Skeletal muscle cell (primary cell): ENCODE results near the gene DGKB.

ENCODE experiments used
- DNase-seq: peaks from one replicate; pipeline ENCODE4 v3.0.0-alpha.2; 2010; ENCODE audit warnings: low read depth
- H3K4me3 ChIP-seq: 2 replicates; pipeline ENCODE4 v1.5.1; 2011; ENCODE audit warnings: low read depth, mild to moderate bottlenecking, control low read depth, low read length, moderate library complexity

DGKB gene

GRCh38 chr7:14218338-14218737 is 684.2 kb downstream of the DGKB start:
- H3K4me3 ChIP-seq = no peak overlapping the region
- no peak for DNase-seq

GRCh38 chr7:14209896-14210484 is 692.6 kb downstream of the DGKB start:
- no peak overlapping the region for H3K4me3 ChIP-seq
- no peak for DNase-seq

DNA sequence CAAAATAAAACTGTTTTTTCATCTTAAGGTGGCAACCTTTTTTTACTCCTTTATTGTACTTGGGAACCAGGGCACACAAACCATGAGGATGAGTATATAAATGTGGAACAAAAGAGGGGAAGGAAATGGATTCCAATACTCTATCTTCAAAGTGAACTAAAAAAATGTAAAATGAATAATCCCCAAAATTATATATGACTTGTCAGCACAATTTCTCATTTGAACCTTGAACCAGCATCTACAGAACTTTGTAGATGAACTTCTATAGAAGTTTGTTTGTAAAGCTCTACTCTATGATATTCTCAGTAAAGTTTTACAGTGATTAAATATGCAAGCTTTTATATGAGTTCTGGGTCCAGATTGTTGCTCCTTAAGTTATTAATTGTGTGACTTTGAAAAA is 694.8 kb downstream of the DGKB start:
- no peak overlapping the region for H3K4me3 ChIP-seq
- DNase-seq = no peak

- no peak for DNase-seq
- no peak overlapping the region for H3K4me3 ChIP-seq
Observed at GRCh38 chr7:14207138-14207537, 695.4 kb downstream of the DGKB start.

DNA sequence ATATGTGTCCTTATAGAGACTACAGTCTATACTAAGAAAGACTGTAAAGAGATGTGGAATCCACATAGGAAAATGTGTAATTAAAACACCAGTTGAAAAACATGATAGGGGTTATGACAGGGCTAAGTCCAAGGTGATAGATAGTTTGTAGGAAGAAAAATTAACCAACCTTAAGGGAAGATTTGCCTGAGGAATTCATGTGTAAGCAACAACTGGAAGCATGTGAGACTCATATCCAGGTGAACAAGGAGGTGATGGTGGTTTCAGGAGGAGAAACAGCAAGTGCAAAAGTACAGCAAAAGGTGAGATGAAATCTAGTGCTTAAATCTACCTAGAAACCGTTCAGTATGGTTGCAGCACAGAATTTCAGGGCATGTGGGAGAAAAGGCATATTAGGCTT is 696.4 kb downstream of the DGKB start:
- DNase-seq = no peak
- H3K4me3 ChIP-seq = no peak overlapping the region

DNA sequence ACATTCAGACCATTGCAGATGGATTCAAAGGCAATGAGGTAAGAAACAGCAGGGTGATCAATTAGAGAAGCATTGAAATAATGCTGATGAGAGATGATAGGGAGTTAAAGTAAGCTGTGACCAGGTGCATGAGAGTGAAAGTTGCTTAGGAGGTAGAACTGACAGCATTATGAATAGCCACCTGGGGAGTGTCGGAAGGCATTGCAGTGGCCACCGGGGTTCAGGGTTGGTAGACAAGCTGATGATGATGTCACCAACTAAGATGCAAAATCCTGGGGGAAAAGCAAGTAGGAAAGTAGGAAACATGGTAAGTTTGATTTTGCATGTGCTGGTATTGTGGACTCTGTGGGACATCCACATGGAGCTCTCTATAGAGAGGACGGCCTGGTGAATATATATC is 701.2 kb downstream of the DGKB start:
- no peak overlapping the region for H3K4me3 ChIP-seq
- no peak for DNase-seq

GRCh38 chr7:14199336-14199735 is 703.2 kb downstream of the DGKB start:
- no peak overlapping the region for H3K4me3 ChIP-seq
- DNase-seq = no peak

DNA sequence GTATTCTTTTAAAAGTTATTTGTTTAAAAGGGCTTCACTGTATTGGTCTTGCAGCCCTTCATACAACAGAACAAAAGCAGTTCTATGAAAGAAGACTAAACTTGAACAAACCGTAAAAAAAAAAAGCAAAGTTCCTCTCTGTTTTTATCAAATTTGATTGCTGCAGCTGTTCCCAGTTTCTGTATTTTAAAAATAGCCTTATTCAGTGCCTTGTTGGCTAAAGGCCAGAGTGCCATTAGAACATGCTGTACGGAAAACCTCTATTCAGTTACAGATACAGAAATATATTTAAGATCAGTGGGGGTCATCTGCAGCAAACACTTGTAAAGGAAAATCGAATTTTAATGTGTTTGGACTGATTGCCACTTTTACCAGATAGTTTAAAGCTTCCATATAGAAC is 705.3 kb downstream of the DGKB start:
- DNase-seq = peak; percentile 65
- H3K4me3 ChIP-seq = no peak overlapping the region

DNA sequence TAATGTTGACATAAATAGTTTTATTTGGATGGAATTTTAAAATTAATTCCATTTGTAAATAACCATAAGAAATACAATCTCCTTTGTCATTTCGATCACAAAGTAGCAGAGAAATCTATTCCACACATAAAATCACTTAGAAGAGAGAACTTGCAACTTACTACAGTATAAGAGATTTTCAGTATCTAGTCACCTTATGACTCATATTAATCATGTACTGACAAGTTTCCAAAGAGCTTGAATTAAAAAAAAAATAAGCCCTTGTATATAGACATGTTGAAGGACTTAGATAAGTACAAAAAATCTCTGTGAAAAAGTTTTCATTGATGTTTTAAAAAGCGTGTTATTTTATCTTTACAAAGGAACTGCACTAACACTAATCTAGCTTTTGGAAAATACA is 706.0 kb downstream of the DGKB start:
- no peak overlapping the region for H3K4me3 ChIP-seq
- no peak for DNase-seq

DNA sequence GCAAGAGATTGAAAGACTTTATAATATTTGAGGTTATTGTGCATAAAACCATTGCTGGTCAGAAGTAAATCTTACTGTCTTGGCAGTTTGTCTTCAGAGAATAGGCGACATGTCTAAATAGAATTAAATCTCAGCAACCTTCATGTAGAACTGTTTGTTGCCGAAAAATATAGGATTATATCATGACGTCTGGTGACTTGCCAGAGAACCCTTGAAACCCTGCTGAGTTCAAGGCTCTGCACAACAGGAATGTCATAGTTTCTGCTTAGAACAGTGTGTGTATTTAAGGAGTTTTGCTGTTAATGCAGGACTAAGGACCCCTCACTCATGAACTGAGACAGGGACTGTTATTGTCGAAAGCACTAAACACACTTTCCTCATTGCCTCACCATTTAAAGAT is 706.7 kb downstream of the DGKB start:
- H3K4me3 ChIP-seq = no peak overlapping the region
- no peak for DNase-seq

DNA sequence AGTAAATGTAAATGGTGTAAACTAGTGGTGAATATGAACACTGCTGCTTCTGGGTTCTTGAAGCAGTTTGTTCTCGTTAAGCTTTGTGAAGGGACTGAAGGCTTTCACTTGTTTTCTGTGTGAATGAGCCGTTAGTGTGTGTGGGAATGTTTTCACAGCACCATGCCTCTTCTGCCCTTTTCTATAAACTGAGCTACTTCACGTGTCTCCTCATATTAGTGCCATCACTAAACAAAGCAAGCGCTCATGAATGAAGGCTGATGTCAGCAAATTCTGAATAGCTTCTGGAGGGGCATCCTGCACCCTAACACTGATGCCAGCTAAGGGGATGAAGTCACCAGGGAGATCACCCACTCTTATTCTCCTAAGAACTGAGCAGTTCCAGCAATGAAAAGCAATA is 707.5 kb downstream of the DGKB start:
- H3K4me3 ChIP-seq = no peak overlapping the region
- DNase-seq = no peak

- DNase-seq = peak; percentile 50
- H3K4me3 ChIP-seq = no peak overlapping the region
Observed at GRCh38 chr7:14191686-14192098, 710.9 kb downstream of the DGKB start.

DNA sequence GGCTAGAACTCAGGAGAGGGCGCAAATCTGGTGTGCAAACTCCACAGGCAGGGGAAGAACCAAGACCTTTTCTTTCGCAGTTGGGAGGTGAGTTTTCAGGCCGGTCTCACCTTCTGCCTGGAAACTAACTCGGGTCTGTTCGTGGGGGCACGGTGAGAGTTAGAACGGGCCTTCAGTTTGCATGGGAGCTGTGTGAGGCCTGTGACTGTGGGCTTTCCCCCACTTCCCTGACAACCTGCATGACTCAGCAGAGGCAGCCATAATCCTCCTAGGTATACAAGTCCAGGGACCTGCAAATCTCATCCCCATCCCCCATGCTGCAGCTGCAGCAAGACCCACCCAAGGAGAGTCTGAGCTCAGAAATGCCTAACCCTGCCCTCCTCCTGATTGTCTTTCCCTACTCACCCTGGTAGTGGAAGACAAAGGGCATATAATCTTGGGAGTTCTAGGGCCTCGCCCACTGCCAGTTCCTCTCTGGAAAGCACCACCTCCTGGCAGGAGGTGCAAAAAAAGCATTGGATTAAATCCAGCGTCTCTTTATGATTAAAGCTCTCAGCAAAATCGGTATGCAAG is 718.2 kb downstream of the DGKB start:
- DNase-seq = no peak
- no peak overlapping the region for H3K4me3 ChIP-seq

DNA sequence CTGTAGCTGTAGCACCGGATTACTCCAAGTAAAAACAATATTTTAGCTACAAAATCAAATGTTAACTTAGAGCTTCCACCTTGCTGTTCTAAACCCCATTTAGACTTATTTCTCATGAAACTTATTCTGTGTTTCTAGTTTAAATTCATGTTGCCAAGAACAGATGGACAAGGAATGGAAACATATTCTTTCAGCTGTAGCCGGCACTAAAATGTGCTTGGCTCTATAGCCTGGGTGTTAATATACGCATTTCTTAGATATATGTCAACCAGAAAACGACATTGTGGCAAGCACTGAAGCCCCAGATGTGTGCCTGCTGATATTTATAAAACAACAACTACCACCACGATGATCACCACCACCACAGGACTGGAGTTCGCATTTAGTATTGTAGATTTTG is 722.8 kb downstream of the DGKB start:
- no peak for DNase-seq
- H3K4me3 ChIP-seq = no peak overlapping the region

- no peak overlapping the region for H3K4me3 ChIP-seq
- no peak for DNase-seq
Observed at GRCh38 chr7:14177876-14178275, 724.7 kb downstream of the DGKB start.

DNA sequence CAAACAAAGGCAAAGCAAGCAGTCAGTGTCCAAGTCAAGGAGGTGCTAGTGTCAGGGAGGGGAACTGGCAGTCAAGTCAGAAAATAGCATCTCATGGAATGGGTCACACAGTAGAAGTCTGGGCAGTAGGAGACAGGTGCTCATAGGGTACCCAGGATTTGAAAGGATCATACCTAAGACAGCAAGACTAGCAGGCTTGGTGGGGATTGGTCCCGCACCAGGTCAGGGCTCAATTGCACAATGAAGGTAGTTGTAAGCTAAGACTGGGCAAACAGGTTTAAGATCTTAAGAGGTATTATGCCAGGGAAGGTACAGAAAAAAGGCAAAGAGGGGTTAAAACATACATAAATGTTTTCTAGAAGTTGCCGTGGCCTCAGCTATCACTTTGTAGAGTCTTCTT is 731.7 kb downstream of the DGKB start:
- H3K4me3 ChIP-seq = no peak overlapping the region
- DNase-seq = no peak

GRCh38 chr7:14158111-14158510 is 744.4 kb downstream of the DGKB start:
- no peak for DNase-seq
- H3K4me3 ChIP-seq = no peak overlapping the region

- no peak for DNase-seq
- H3K4me3 ChIP-seq = no peak overlapping the region
Observed at GRCh38 chr7:14156436-14156835, 746.1 kb downstream of the DGKB start.

DNA sequence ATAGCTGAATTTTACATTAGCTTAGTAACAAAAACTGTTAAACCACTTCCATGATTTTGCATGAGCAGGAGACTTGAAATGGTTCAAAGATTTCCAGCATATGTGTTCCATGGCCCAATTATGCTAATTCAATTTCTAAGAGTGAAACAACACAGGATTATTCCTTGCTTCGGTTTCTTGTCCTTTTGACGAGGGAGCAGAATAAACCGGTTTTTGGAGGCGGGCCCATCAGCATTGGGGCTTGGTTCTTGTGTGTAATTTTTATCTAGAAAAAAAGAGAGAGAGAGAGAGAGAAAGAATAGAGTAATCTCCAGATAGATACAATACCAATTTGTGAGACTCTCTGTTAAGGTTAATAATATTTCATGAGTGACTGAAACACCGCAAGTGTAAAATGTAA is 753.6 kb downstream of the DGKB start:
- DNase-seq = no peak

GRCh38 chr7:14147532-14147931 is 755.0 kb downstream of the DGKB start:
- no peak for DNase-seq
- H3K4me3 ChIP-seq = no peak overlapping the region

More for the DNA sequence above, 753.6 kb downstream of the DGKB start:
- H3K4me3 ChIP-seq = no peak overlapping the region

DNA sequence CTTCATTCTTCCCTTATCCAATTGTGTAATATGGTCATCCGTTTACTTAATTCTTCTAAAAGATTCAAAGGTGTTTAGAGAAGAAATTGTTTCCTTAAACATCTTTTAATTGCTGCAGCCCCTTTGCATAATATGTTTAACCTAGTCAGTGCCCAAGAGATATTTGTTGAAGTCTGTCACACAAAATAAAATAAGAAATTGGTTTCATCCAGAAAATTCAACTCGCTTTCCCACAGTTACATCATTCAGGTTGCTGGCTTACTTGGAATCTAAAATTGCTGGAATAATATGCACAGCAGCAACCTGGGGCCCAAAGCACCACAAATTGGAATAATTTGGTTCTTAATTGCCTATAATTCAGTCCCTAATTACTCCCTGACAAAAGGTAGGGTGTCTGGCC is 758.0 kb downstream of the DGKB start:
- H3K4me3 ChIP-seq = no peak overlapping the region
- DNase-seq = no peak

- DNase-seq = no peak
- H3K4me3 ChIP-seq = no peak overlapping the region
Observed at GRCh38 chr7:14144109-14144508, 758.4 kb downstream of the DGKB start.
